HCT116 (cell line): Measurements from ENCODE around the gene COPA. TPM values are rescaled to one million over a fixed set of nuclear protein-coding genes. Genes with fewer than 3 reads are reported as not detected.

Experiments
- ATAC-seq: fragments of 200-7000 bp; cut with Tn5 transposase; 2 replicates; pipeline ENCODE4 v1.9.1; 2020; ENCODE audit warnings: mild to moderate bottlenecking, moderate library complexity
- BruUV-seq: library from RNA; stranded (reverse); fragments of 400-500 nt; replicated peaks from 2 replicates; lab custom pipeline; 2021; lab: Mats Ljungman, UMichigan
- CTCF ChIA-PET: fragments of 300-600 bp; sonication (Branson Sonifier 250); formaldehyde crosslinking; loops from one replicate; lab custom pipeline; 2021; ENCODE audit warnings: antibody characterized with exemption; lab: Charles Lee
- POLR2A ChIA-PET: fragments of 300-600, 350-600 bp; sonication (Branson Sonifier 250); formaldehyde crosslinking; loops from one replicate; lab custom pipeline; 2021; ENCODE audit warnings: antibody characterized with exemption; lab: Charles Lee
- RAD21 ChIA-PET, 2 experiments: fragments of 300-600 bp; sonication (Branson Sonifier 250); formaldehyde crosslinking; loops; one replicate each; lab custom pipeline; 2023; ENCODE audit warnings: low total read pairs in 2 of 2; ENCODE audit not compliant: uncharacterized antibody in 2 of 2, unreplicated experiment in 2 of 2, low non-redundant PET in 1 of 2; lab: Charles Lee
- DNase-seq: peaks from one replicate; pipeline ENCODE4 v3.0.0-alpha.2; 2010; ENCODE audit warnings: low read depth, low spot score
- H2AFZ ChIP-seq: fragments of 200-600 bp; shearing (Covaris generic), sonication (generic); 2 replicates; pipeline ENCODE4 v1.6.1; 2017; ENCODE audit warnings: low read depth, mixed run types, mixed read lengths, antibody characterized with exemption, low read length; ENCODE audit not compliant: poor library complexity, severe bottlenecking
- H3K27ac ChIP-seq: 2 replicates; pipeline ENCODE4 v1.5.1; 2012; ENCODE audit warnings: low read depth, low read length
- H3K27me3 ChIP-seq: fragments of 200-600 bp; sonication (generic); 2 replicates; pipeline ENCODE4 v1.6.1; 2016; ENCODE audit warnings: mixed run types, low read length, mixed read lengths; ENCODE audit not compliant: insufficient read depth
- H3K36me3 ChIP-seq, 2 experiments: fragments of 200-500 bp in 1 of 2; fragments of 200-600 bp in 1 of 2; sonication (Bioruptor generic) in 1 of 2; sonication (generic) in 1 of 2; 2 replicates each; pipeline versions ENCODE4 v1.5.1 to v1.6.1; 2014 to 2016; ENCODE audit warnings: low read length in 2 of 2, inconsistent platforms in 1 of 2, mixed read lengths in 1 of 2, mixed run types in 1 of 2; ENCODE audit not compliant: insufficient read depth in 2 of 2, control insufficient read depth in 1 of 2
- H3K4me1 ChIP-seq, 2 experiments: fragments of 200-600 bp in 1 of 2; sonication (generic) in 1 of 2; 2 replicates each; pipeline versions ENCODE4 v1.5.1 to v1.6.1; 2012 to 2017; ENCODE audit warnings: low read length in 2 of 2, inconsistent platforms in 1 of 2, mild to moderate bottlenecking in 1 of 2, mixed read lengths in 1 of 2, mixed run types in 1 of 2, moderate library complexity in 1 of 2; ENCODE audit not compliant: insufficient read depth in 2 of 2, control insufficient read depth in 1 of 2
- H3K4me2 ChIP-seq: fragments of 200-600 bp; sonication (generic); 2 replicates; pipeline ENCODE4 v1.6.1; 2017; ENCODE audit warnings: mixed run types, low read length, mixed read lengths
- H3K4me3 ChIP-seq, 2 experiments: fragments of 200-600 bp in 1 of 2; sonication (generic) in 1 of 2; replicated peaks in 1 of 2; 2 replicates each; pipeline ENCODE4 v1.5.1; 2011 to 2016; ENCODE audit warnings: low read length in 2 of 2, control low read depth in 1 of 2, low read depth in 1 of 2, mild to moderate bottlenecking in 1 of 2, mixed read lengths in 1 of 2, mixed run types in 1 of 2
- H3K79me2 ChIP-seq: fragments of 200-600 bp; sonication (generic); 2 replicates; pipeline ENCODE4 v1.6.1; 2017; ENCODE audit warnings: mild to moderate bottlenecking, mixed run types, low read length, moderate library complexity, mixed read lengths; ENCODE audit not compliant: insufficient read depth
- H3K9ac ChIP-seq: fragments of 200-600 bp; sonication (generic); 2 replicates; pipeline ENCODE4 v1.6.1; 2016; ENCODE audit warnings: low read length, mixed read lengths
- H3K9me2 ChIP-seq: fragments of 200-600 bp; sonication (generic), shearing (Covaris generic); 2 replicates; pipeline ENCODE4 v1.6.1; 2017; ENCODE audit warnings: mixed run types, mild to moderate bottlenecking, moderate library complexity; ENCODE audit not compliant: insufficient read depth
- H3K9me3 ChIP-seq, 2 experiments: fragments of 200-500 bp in 1 of 2; fragments of 200-600 bp in 1 of 2; sonication (Bioruptor generic) in 1 of 2; sonication (generic) in 1 of 2; 2 replicates each; pipeline ENCODE4 v1.6.1; 2014 to 2017; ENCODE audit warnings: low read length in 2 of 2, mixed read lengths in 2 of 2, inconsistent platforms in 1 of 2, low read depth in 1 of 2, mild to moderate bottlenecking in 1 of 2, mixed run types in 1 of 2, moderate library complexity in 1 of 2; ENCODE audit not compliant: control insufficient read depth in 1 of 2, insufficient read depth in 1 of 2
- H4K20me1 ChIP-seq: fragments of 200-600 bp; sonication (generic), shearing (Covaris generic); 2 replicates; pipeline ENCODE4 v1.6.1; 2017; ENCODE audit warnings: mixed run types, mild to moderate bottlenecking, moderate library complexity; ENCODE audit not compliant: insufficient read depth
- CBX3 ChIP-seq: IDR thresholded peaks from 2 replicates; pipeline ENCODE4 v1.6.1; 2012; ENCODE audit warnings: low read depth
- EGR1 ChIP-seq: IDR thresholded peaks from 2 replicates; pipeline ENCODE4 v1.6.1; 2012; ENCODE audit warnings: low read depth
- ELF1 ChIP-seq: IDR thresholded peaks from 2 replicates; pipeline ENCODE4 v1.6.1; 2012; ENCODE audit warnings: low read depth, borderline replicate concordance
- FOSL1 ChIP-seq: IDR thresholded peaks from 2 replicates; pipeline ENCODE4 v1.6.1; 2012; ENCODE audit warnings: low read depth
- JUND ChIP-seq: IDR thresholded peaks from 2 replicates; pipeline ENCODE4 v1.6.1; 2012
- RAD21 ChIP-seq: IDR thresholded peaks from 2 replicates; pipeline ENCODE4 v1.6.1; 2012; ENCODE audit warnings: low read depth, mild to moderate bottlenecking
- SIN3A ChIP-seq: IDR thresholded peaks from 2 replicates; pipeline ENCODE4 v1.6.1; 2012; ENCODE audit warnings: low read depth
- intact Hi-C: fragments of 100-400 bp; cut with micrococcal nuclease; formaldehyde crosslinking; loops from 2 replicates; pipeline ENCODE4 v1.10.0; 2022
- total RNA-seq: library from RNA; stranded (reverse); gene quantifications from one replicate; pipeline ENCODE4 v1.2.1, GENCODE V29; 2021; ENCODE audit not compliant: unreplicated experiment
- TF ChIP-seq, protein P1 (sequence below): IDR thresholded peaks from 2 replicates; pipeline ENCODE4 v1.6.1; 2012; ENCODE audit warnings: low read depth
- TF ChIP-seq, protein P2 (sequence below): IDR thresholded peaks from 2 replicates; pipeline ENCODE4 v1.6.1; 2012
- TF ChIP-seq, protein P3 (sequence below): IDR thresholded peaks from 2 replicates; pipeline ENCODE4 v1.6.1; 2012
- TF ChIP-seq, protein P4 (sequence below): IDR thresholded peaks from 2 replicates; pipeline ENCODE4 v1.6.1; 2011; ENCODE audit warnings: mild to moderate bottlenecking, low read length, moderate library complexity; ENCODE audit not compliant: insufficient replicate concordance; ENCODE audit errors: extremely low read depth

The COPA gene
- total RNA-seq, 1 experiment from 2014 or later: 132 TPM

DNA sequence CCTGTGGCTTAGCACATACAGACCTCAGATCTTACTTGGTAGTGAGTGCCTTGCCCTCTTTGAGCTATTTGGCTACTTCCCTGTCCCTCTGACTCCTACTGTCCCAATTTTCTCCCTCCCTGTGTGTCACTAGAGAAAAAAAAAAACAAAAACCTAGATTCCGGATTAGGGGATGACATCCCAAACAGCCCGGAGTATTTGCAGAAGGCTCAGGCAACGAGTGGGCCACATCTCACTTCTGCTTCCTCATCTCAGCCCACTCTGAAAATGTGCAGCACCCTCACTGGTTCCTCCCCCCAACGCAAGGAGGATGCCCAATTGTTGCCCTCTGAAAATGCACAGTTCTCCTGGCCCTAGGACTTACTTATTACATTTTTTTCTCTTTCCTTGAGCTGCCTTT lies 28.7 kb upstream of the COPA start:
- H3K36me3 ChIP-seq: no peaks in the 10 kb centered on the region
- ATAC-seq: no peak
- no peaks in the 10 kb centered on the region for H3K27me3 ChIP-seq
- intact Hi-C loops: no loop called here
- H3K27ac ChIP-seq: no peak overlapping the region
- H4K20me1 ChIP-seq: no peaks in the 10 kb centered on the region
- H3K4me2 ChIP-seq: no peak overlapping the region
- TF ChIP-seq, protein P1, sequence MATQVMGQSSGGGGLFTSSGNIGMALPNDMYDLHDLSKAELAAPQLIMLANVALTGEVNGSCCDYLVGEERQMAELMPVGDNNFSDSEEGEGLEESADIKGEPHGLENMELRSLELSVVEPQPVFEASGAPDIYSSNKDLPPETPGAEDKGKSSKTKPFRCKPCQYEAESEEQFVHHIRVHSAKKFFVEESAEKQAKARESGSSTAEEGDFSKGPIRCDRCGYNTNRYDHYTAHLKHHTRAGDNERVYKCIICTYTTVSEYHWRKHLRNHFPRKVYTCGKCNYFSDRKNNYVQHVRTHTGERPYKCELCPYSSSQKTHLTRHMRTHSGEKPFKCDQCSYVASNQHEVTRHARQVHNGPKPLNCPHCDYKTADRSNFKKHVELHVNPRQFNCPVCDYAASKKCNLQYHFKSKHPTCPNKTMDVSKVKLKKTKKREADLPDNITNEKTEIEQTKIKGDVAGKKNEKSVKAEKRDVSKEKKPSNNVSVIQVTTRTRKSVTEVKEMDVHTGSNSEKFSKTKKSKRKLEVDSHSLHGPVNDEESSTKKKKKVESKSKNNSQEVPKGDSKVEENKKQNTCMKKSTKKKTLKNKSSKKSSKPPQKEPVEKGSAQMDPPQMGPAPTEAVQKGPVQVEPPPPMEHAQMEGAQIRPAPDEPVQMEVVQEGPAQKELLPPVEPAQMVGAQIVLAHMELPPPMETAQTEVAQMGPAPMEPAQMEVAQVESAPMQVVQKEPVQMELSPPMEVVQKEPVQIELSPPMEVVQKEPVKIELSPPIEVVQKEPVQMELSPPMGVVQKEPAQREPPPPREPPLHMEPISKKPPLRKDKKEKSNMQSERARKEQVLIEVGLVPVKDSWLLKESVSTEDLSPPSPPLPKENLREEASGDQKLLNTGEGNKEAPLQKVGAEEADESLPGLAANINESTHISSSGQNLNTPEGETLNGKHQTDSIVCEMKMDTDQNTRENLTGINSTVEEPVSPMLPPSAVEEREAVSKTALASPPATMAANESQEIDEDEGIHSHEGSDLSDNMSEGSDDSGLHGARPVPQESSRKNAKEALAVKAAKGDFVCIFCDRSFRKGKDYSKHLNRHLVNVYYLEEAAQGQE: no peak
- no peak for TF ChIP-seq ELF1
- TF ChIP-seq, protein P2, sequence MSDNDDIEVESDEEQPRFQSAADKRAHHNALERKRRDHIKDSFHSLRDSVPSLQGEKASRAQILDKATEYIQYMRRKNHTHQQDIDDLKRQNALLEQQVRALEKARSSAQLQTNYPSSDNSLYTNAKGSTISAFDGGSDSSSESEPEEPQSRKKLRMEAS: no peak
- TF ChIP-seq, protein P3, sequence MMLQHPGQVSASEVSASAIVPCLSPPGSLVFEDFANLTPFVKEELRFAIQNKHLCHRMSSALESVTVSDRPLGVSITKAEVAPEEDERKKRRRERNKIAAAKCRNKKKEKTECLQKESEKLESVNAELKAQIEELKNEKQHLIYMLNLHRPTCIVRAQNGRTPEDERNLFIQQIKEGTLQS: no peak
- TF ChIP-seq EGR1: no peak
- no peak for TF ChIP-seq RAD21
- TF ChIP-seq CBX3: no peak
- TF ChIP-seq JUND: no peak
- TF ChIP-seq, protein P4, sequence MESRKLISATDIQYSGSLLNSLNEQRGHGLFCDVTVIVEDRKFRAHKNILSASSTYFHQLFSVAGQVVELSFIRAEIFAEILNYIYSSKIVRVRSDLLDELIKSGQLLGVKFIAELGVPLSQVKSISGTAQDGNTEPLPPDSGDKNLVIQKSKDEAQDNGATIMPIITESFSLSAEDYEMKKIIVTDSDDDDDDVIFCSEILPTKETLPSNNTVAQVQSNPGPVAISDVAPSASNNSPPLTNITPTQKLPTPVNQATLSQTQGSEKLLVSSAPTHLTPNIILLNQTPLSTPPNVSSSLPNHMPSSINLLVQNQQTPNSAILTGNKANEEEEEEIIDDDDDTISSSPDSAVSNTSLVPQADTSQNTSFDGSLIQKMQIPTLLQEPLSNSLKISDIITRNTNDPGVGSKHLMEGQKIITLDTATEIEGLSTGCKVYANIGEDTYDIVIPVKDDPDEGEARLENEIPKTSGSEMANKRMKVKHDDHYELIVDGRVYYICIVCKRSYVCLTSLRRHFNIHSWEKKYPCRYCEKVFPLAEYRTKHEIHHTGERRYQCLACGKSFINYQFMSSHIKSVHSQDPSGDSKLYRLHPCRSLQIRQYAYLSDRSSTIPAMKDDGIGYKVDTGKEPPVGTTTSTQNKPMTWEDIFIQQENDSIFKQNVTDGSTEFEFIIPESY: no peak
- TF ChIP-seq FOSL1: no peak
- no peak for TF ChIP-seq SIN3A
- no peak for DNase-seq
- H3K9ac ChIP-seq: no peak overlapping the region
- no peak overlapping the region for H3K4me3 ChIP-seq
- no peaks in the 10 kb centered on the region for H3K9me3 ChIP-seq
- ChIA-PET POLR2A (no interaction called here), CTCF (interaction anchor here (1.5 kb wide), 1 partner anchor 10 kb away, joined by 5 read pairs; no protein-coding TSS in a partner anchor), RAD21 (no interaction called here)
- H2AFZ ChIP-seq: no peak overlapping the region
- no peaks in the 10 kb centered on the region for H3K9me2 ChIP-seq
- BruUV-seq: no TSS peak
- no peaks in the 10 kb centered on the region for H3K4me1 ChIP-seq
- H3K79me2 ChIP-seq: no peaks in the 10 kb centered on the region
